Hippocampal formation (tissue), 2 donors: ENCODE results near the gene RPS19BP1.
A peak's percentile ranks its signal among the peaks of the same experiment; 100 is the strongest.

Experiments used
- DNase-seq, 2 donors: peaks; one replicate each; lab custom pipeline; 2025; lab: John Stamatoyannopoulos, UW

Gene RPS19BP1

DNA sequence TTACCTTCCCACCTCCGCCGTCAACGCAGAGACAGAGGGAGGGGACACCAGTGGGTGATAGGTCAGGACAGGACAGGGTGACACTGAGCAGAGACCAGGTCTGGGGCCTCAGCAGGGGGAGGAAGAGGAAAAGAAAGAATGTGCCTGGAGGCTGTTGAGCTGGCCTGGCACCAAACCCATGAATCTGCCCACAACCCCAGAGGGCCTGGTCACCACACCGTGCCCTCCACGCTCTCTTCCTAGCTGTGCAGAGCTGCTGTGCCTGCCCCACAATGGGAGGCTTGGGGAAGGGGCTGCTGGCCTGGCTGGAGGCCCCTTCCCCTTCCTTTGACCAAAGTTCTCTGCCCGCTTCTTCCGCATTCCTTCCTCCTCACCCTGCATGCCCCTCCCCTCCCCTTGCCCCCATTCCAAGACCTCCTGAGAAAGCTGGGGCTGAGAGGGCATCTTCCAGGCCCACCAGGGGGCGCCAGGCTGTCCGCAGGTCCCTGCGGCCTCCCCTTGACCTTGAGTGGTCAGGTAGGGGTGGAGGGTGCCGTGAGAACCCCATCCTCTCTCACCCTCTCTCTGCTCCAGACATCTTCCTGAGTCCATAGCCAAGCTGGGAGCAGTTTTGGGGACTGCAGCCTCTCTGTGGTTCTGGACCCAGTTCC, 27.0 kb upstream of the RPS19BP1 start:
- DNase-seq: no peak

DNA sequence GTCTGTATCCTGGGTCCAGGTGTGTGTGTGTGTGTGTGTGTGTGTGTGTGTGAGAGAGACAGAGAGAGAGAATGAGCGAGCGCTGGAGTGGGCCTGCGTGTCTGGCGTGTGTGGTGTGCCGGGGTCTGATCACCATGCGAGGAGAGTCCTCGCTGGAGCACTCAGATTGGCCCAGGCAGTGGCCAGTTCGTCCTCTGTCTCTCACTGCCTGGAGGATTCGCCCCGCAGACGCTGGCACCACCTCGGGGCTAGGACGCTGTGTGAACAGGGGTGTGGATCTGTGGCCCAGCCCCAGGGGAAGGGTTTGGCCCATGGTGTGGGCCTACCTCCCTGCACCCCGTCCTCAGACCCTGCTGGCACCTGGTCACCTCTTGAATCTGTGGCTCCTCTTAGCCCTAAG, 26.4 kb upstream of the RPS19BP1 start:
- DNase-seq: no peak

GRCh38 chr22:39558254-39558727, 25.7 kb upstream of the RPS19BP1 start:
- no peak for DNase-seq

DNA sequence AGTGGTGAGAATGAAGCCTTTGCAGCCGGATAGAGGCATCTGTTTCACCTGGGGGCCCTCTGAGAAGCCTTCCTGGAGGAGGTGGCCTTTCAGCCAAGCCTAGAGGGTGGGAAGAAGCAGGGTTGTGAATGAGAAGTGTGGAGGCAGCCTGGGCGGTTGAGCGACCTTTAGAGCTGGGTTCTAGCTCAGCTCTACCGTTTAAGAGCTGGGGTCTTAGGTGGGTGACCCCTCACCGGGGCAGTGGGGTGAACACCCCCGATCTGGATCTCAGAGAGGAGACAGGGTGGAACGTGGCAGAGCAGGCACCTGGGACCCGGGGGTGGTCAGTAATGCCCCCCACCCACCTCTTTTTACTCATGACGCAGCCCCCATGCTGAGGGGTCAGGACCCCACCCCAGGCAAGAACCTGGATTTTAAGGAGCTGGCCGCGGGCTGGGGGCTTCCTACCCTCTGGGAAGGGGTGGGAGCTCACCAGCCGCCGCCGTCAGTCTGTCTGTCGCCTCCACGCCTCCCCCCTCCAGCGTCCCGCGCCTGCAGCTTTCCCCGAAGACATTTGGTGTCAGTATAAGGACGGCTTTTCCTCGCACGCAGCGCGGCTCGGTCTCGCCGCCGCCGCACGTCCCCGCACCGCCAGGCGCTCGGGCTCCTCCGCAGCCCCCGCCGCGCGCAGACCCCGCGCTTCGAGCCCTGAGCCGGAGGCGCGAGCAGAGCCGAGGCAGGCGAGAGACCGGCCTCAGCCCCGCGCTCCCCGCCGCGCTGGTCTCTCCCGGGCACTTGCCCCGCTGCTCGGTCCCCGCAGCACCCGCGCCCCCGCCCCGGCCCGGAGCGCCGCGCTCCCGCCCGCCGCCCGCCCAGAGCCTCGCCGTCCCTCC, 24.7 kb upstream of the RPS19BP1 start:
- peak in 1 of 2 donors; percentile 27 for DNase-seq

DNA sequence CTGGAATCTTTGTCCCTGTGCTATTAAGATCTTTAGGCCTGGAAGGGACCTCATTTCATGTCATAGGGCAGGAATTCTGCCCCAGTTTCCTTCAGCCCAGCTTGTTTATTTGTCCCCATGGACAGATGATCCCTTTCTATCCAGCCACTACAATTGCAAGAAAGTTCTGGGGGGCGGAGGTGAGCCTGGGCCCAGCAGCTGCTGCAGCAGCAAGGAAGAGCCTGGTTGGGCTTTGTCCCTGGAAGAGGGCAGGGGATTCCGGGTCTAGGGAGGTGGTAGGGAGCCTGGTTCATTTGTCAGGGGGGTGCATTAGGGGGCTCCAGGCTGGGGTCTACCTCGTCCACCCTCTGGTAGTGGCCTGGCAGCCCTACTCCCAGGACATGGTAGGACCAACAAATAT, 21.6 kb upstream of the RPS19BP1 start:
- no peak for DNase-seq

- DNase-seq: no peak
These were observed 20.9 kb upstream of the RPS19BP1 start for GRCh38 chr22:39553429-39553828.

GRCh38 chr22:39547587-39547947, 15.0 kb upstream of the RPS19BP1 start:
- DNase-seq: no peak

GRCh38 chr22:39546889-39547586, 14.5 kb upstream of the RPS19BP1 start:
- DNase-seq: peak in 1 of 2 donors; percentile 35

- DNase-seq: no peak
These were observed 13.1 kb upstream of the RPS19BP1 start for GRCh38 chr22:39545386-39546365.

DNA sequence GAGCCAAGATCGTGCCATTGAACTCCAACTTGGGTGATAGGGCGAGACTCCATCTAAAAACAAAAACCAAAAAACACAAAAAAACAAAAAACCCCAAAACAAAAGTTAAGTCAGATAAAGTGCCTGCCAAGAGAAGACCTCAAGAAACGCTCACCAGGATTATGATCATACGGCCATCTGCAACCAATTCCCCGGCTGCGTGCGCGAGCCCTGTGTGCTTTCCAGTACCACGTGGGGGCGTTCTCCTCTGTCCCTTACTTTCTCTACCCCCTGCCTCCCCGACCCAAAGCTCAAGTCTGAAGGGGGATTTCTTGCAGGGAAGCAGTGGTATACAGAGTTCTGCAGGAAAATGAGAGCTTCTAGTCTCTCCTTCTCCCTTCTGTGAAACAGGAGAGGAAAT, 10.5 kb upstream of the RPS19BP1 start:
- no peak for DNase-seq

DNA sequence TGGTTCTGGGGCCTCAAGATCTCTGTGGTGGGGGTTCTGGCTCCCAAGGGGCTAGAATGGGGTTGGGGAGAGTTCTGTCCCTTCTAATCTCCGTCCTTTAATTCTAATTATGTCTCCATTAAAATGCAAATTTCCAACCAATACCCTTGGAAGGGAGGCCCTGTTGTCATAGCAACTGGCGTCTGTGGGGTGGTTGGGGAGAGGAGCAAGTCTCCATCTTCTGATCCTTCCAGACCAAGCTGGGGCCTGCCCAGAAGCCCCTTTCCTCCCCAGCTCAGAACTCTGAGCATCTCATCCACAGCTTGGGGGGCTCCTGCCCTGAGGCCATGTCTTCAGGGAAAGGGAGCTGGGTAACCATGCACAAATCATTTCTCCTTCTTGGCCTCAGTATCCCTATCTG, 5.4 kb upstream of the RPS19BP1 start:
- DNase-seq: no peak

- no peak for DNase-seq
These were observed 4.2 kb upstream of the RPS19BP1 start for GRCh38 chr22:39536711-39537110.

DNA sequence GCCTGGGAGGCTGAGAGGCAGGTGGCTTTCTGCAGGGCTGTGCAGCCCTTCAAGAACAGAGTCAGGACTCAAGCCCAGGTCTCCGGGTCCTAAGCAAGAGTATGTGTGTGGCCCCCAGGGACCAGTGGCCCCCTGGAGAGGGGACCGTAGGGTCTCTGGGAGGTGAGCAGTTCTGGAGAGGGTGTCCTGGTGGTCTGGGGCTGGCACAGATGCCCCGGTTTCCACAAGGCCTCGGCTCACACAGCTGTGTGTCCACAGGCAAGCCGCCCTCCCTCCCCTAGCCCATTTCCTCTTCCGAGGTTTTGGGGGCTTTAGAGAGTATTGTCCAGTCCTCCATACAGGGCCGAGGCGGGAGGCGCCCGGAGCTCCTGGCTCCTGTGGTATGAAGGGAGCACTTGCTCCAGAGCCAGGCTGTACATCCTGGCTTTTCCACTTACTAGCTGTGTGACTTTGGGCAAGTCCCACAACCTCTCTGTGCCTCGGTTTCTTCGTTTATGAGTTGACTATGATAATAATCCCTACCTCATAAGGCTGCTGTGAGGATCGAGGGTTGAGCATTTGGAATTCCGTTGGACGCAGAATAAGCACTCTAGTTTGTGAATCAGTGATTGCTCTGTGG, 3.4 kb upstream of the RPS19BP1 start:
- no peak for DNase-seq

DNA sequence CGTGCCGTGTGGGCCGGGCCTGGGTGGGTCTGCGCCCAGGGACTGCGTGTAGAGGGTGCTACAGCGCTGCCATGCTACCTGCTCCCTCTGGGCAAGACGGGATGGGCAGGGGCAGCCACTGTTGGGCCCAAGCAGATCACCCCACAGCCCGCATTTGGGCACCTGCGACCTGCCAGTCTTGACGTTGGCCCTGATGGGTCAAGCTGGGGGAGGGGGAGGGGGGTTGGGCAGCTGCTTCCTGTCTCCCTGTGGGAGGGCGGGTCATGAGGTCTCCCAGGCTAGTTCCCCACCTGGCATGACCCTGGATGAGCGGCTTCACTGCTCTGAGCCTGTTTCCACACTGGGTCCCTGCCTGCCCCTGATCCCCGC, 2.8 kb upstream of the RPS19BP1 start:
- DNase-seq: no peak

DNA sequence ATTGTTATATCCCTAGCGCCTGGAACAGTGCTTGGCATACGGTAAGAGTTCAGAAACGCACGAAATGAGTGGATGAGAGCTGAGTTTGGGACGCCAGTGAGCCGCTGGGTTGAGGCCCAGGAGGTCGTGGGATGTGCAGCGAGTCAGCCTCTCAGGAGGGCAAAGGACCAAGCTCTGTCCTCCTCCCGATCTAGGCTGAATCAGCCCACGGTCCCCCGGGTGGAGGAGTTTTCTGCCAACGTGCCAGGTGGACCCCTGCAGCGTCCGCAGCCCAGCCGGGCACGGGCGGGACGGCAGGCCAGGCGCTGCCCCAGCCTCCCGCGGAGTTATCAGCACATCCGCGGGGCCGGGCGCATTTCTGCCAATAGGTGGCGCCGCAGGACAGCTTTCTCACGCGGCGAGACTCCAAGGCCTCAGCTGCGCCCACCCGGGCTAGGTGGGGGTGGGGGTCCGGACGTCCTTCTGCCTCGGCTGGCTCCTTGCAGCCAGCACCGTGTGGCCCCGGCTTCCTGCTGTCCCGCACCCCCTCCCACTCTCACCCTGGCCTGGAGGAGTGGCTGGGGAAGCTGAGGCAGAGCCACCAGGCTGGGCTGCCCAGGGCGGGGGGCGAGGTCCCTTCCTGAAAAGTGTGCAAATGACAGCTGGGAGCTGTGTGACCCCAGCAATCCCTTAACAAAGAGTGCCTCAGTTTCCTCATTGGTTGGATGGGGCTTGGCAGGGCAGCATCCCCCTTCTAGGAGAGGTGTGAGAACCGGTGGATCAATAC, 2.2 kb upstream of the RPS19BP1 start:
- DNase-seq: peak; percentile 29 to 61

DNA sequence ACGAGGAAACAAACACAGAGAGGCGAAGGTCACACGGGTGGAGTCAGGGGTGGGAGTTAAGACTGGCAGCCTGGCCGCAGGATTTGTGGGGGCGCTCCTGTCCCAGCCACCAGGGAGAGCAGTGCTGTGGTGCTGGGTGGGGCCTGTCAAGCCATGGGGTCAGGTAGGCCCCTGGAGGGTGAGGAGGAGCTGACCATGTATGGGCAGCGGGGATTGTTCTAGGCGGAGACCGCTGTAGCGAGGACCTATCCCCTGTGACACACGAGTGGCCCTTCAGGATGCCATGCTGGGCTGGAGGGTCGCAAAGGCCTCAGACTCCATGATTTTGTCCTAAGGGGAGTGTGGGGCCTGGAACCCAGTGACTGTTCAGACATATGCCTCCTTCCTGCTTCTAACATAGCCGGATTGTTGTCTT, 1.6 kb upstream of the RPS19BP1 start:
- DNase-seq: no peak

DNA sequence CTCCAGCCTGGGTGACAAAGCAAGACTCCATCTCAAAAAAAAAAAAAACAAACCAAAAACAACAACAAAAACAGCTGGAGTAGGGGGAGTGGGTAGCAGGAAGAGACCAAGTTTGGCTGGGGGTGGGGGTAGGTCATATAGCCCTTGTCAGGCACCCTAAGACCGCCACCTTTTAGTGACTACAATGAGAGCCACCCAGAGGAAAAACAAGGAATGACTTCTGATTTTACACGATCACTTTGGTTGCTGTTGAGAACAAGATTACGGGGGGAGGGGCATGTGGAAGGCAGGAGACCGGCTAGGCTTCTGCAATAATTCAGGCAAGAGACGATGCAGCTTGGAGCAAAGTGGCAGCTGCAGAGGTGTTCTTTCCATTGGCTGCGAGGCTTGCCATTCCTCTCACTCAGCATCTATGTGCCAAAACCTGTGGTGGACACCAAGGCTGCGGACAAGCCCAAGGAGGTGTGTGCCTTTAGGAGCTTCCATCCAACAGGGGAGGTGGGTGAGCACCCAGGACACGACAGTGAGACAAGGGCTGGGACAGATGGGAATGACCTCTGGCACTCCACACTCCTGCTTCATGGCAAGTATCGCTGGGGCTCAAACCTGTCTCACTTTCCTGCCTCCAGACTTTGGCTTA, 1.7 kb downstream of the RPS19BP1 start:
- no peak for DNase-seq

DNA sequence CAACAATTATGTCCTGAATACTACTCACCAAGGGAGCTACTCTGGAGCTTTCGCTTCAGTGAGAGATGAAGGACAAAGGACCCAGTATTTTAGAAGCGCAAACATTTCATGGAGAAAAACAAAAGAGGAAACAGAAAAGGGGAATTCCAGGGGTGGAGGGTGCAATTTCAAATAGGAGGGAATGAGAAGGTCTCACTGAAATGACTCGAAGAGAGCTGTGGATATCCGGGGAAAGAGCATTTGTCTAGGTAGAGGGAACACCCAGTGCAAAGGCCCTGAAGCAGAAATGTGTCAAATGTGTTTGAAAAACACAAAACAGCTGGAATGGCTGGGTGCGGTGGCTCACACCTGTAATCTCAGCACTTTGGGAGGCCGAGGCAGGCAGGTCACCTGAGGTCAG, 2.4 kb downstream of the RPS19BP1 start:
- DNase-seq: no peak

- DNase-seq: no peak
These were observed 3.1 kb downstream of the RPS19BP1 start for GRCh38 chr22:39529487-39529851.
